ENCODE results near the gene CCL27. TPM values are rescaled to one million over a fixed set of nuclear protein-coding genes. Genes with fewer than 3 reads are reported as not detected.

Gene CCL27
- total and polyA plus RNA-seq, 8 donors, result 0.58 to 1.3 TPM; not detected in 6

- Histone ChIP-seq H3K4me3 (no peak overlapping the region), H3K27ac (no peak overlapping the region), H3K9me3 (no peaks in the 10 kb centered on the region), H3K27me3 (no peaks in the 10 kb centered on the region), H3K36me3 (peaks cover 0 to 2% (median 0%) of the 10 kb centered on the region in 4 donors), H3K4me1 (no peaks in the 10 kb centered on the region)
- 31 to 55% (median 36%) methylated on average over 10 of the region's 10 CpGs for WGBS, 5 donors
- intact Hi-C loops (cut with DNase I; ENCODE audit: low total_unique reads), result no loop called here
- TF ChIP-seq EP300 (IDR thresholded peaks at IDR 0.05) (no peak), CTCF (IDR thresholded peaks at IDR 0.05) (peak in 5 of 7 experiments; percentile 29 to 66 (median 44)), POLR2A (IDR thresholded peaks at IDR 0.05) (no peak)
- DNase-seq, result peak; percentile 64 to 88
These were observed 12.7 kb upstream of the CCL27 start for GRCh38 chr9:34675048-34675714.

GRCh38 chr9:34674440-34674839 is 12.0 kb upstream of the CCL27 start:
- DNase-seq, result no peak
- WGBS, 5 donors, result 57 to 72% (median 67%) methylated on average over 3 of the region's 3 CpGs
- H3K27ac ChIP-seq, result no peak overlapping the region
- no peaks in the 10 kb centered on the region for H3K9me3 ChIP-seq
- TF ChIP-seq POLR2AphosphoS5 (IDR thresholded peaks at IDR 0.05) (no peak), POLR2A (IDR thresholded peaks at IDR 0.05) (no peak), CTCF (IDR thresholded peaks at IDR 0.05) (no peak), EP300 (IDR thresholded peaks at IDR 0.05) (no peak)
- no peaks in the 10 kb centered on the region for H3K27me3 ChIP-seq
- no peak overlapping the region for H3K4me3 ChIP-seq
- intact Hi-C loops (cut with DNase I; ENCODE audit: low total_unique reads), result no loop called here
- H3K36me3 ChIP-seq, result peaks cover 0 to 10% (median 2%) of the 10 kb centered on the region in 4 donors
- no peaks in the 10 kb centered on the region for H3K4me1 ChIP-seq

- Histone ChIP-seq H3K27ac (no peak overlapping the region), H3K4me3 (no peak overlapping the region), H3K36me3 (peaks cover 0 to 24% (median 4%) of the 10 kb centered on the region in 4 donors), H3K9me3 (no peaks in the 10 kb centered on the region), H3K4me1 (peaks cover 0 to 21% (median 12%) of the 10 kb centered on the region in 4 donors), H3K27me3 (no peaks in the 10 kb centered on the region)
- no peak for DNase-seq
- intact Hi-C loops (cut with DNase I; ENCODE audit: low total_unique reads), result no loop called here
- no peak for TF ChIP-seq POLR2A (IDR thresholded peaks at IDR 0.05)
- TF ChIP-seq POLR2AphosphoS5 (IDR thresholded peaks at IDR 0.05), result no peak
- TF ChIP-seq EP300 (IDR thresholded peaks at IDR 0.05), result no peak
- 67 to 83% (median 71%) methylated on average over 1 of the region's 1 CpG for WGBS, 5 donors
These were observed 8.8 kb upstream of the CCL27 start for GRCh38 chr9:34671307-34671706.

- Histone ChIP-seq H3K4me1 (peaks cover 0 to 25% (median 19%) of the 10 kb centered on the region in 4 donors), H3K4me3 (no peak overlapping the region), H3K27ac (no peak overlapping the region), H3K9me3 (no peaks in the 10 kb centered on the region), H3K36me3 (peaks cover 0 to 24% (median 4%) of the 10 kb centered on the region in 4 donors), H3K27me3 (no peaks in the 10 kb centered on the region)
- intact Hi-C loops (cut with DNase I; ENCODE audit: low total_unique reads), result no loop called here
- WGBS, 5 donors, result 87 to 93% (median 91%) methylated on average over 5 of the region's 5 CpGs
- DNase-seq, result no peak
- no peak for TF ChIP-seq POLR2A (IDR thresholded peaks at IDR 0.05)
- no peak for TF ChIP-seq EP300 (IDR thresholded peaks at IDR 0.05)
- no peak for TF ChIP-seq CTCF (IDR thresholded peaks at IDR 0.05)
- TF ChIP-seq POLR2AphosphoS5 (IDR thresholded peaks at IDR 0.05), result no peak
These were observed 7.5 kb upstream of the CCL27 start for GRCh38 chr9:34669809-34670562.
